GM21381 (cell line): ENCODE data around the gene GNL3.

ENCODE experiments used
- ATAC-seq: cut with Tn5 transposase; IDR thresholded peaks from one replicate; pipeline ENCODE4 v1.9.1; 2021; ENCODE audit warnings: mild to moderate bottlenecking, moderate library complexity; ENCODE audit not compliant: unreplicated experiment

The GNL3 gene

DNA sequence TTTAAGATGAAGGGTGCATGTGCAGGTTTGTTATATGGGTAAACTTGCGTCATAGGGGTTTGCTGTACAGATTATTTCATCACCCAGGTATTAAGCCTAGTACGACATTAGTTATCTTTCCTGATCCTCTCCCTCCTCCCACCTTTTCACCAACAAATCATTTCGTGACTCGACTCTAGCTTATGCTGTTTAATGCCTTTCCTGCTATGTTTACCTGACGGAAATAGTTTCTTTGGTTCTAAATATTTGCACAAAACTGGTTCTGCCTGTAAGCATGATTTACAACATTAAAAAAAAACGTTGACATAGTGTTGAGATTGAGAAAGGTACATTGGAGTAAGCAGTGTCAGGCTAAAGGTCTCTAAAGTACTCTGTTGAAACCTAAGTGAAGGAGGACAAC, 2.4 kb downstream of the GNL3 start:
- no peak for ATAC-seq

DNA sequence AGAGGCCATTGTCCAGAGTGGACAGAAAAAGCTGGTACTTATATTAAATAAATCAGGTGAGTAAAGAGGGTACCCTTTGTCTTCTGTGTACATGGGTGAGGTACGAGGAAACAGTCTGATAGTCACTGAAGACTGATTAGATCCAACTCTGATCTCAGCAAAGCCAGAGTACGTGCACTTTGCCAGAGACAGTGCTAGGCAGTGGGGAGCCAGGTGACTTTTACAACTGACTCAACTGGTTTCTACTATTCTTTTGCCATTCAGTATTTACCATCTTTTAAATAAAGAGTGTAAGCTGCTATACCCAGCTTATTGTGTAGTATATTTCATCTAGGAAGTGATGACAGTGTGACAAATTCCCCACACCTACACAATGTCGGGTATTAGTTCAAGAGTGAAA, 3.3 kb downstream of the GNL3 start:
- no peak for ATAC-seq

DNA sequence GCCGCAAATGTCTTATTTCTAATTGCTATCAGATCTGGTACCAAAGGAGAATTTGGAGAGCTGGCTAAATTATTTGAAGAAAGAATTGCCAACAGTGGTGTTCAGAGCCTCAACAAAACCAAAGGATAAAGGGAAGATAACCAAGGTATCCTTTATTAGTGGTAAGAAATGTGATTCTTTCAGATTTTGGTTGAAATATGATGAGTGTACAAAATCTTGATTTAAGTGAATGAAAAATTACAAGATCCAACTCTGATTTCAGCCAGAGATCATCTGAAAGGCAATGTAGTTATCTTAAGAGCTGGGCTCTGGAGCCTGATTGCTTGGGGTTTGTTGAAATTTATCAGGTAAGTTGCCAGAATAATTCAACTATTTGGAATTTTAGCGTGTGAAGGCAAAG, 4.7 kb downstream of the GNL3 start:
- no peak for ATAC-seq

DNA sequence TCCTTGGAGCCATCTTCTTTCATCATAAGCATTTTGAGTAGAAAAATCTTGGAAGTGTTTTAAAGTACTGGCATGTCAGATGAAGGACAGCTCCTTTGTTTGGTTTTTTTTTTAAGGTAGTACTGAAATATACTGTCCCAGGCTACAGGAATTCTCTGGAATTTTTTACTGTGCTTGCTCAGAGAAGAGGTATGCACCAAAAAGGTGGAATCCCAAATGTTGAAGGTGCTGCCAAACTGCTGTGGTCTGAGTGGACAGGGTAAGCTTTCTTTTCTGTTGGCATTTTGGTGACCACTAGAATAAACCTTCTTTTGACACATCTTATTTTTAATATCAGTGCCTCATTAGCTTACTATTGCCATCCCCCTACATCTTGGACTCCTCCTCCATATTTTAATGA, 7.2 kb downstream of the GNL3 start:
- ATAC-seq = no peak

DNA sequence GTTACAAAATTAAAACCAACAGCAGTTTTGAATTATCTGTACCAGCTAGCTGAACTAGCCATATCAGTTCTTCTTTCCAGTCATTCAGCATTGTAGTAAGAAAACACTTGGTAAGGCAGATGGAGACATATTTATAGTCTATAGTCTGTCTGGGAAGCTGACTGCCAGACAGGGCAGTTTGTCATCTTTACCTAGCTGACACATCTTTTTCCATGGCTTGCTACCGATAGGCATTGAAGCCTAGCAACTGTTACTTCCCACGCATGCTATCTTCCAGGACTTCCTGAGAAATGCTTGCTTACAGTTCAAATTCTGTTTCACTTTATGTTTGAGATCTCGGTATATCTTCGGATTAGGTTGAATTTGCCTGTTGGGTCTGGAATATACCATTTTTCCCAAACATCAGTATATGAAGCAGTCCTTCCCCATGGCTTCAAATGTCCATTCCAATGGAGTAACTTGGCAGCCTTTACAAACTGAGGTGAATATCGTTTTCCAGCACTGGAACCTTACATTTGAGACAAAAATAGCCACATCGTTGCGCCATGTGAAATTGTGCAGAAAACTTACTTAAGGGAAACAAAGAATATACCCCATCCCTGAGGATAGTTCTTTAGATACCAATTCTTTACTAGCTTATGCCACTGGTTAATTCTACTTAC, 8.8 kb downstream of the GNL3 start:
- no peak for ATAC-seq

DNA sequence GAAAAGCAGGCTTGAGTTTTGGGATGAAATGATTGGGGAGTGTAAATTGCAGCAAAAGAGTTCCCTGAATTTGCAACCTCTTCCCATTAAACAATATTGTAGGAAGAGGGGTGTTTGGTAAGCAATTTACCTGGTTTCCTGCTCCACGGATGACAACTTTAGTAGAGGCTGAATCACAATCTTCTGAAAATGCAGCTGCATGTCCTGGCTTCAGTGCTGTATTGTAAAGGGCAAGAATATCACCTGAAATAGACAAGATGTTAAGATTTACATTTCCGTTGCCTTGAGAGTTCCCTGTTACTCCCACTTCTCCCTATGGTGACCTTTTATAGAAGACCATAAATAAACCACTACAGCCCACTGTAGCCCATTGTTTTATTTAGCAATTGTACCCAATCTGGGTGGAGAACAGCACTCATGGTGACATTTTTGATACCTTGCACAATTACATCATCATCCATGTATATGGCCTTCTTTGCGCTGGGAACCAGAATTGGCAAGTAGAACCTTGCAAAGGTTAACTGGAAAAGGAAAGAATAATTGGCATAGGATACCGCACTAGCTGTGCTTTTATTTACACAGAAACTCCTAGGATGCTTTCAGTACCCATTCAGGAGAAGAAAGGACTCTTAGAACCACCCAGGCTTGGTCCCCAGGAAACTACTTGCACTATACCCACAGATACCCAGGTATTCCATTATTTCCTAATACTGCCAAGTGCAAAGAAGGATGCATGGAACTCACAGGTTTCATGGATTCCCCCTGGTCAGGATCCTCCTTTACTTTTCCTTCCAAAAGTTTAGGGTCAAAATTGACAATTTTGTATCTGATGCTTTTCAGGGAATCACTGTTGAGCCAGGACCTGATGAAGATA, 10.2 kb downstream of the GNL3 start:
- no peak for ATAC-seq

DNA sequence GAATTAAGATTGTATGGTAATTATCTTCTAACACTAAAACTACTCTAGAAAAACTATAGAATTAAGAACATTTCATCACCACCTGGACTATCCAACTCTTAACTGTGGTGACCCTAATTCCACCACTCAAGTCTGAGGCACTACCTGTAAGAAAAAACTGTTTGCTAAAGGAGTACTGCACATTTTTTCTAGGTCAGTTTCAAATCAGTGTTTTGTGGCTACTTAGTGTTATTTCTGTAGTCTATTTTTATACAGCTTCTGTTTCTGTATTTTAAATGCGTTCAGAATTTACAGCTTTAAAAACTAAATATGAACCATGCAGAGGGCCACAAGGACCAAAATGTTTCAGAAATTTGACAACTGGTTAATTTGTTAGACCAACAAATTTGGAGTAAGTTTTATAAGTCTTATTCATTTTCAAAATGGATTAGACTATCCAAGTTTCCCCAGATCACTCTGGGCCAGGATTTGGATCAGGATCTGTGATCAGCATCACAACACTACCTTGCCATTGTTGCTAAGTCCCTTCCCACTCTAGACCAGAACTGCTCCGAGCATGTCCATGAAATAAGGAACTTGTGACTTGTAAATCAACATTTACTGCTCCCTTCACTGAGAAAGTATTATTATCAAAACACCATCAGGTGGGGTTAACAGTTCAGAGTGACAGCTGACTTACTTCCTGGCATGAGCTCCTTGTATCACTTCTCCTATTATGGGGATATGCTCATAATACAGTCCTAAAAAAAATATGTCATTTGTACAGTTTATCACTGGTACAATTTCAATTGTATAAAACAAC, 11.2 kb downstream of the GNL3 start:
- ATAC-seq = no peak

DNA sequence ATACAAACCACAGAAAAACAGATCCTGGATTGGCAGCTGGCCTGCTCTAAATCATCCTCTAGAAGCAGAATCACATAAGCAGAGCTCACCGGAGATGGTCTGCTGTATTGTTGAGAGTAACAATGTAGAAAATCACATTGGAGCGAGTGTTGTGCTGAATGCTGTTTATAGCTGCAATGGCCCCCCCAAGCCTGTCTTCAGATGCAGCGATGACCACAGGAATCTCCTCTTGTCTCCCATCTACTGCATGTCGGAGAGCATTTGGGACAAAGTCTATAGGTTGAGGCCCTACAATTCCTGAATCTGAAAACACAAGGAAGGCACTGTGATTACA, 11.8 kb downstream of the GNL3 start:
- ATAC-seq = no peak

DNA sequence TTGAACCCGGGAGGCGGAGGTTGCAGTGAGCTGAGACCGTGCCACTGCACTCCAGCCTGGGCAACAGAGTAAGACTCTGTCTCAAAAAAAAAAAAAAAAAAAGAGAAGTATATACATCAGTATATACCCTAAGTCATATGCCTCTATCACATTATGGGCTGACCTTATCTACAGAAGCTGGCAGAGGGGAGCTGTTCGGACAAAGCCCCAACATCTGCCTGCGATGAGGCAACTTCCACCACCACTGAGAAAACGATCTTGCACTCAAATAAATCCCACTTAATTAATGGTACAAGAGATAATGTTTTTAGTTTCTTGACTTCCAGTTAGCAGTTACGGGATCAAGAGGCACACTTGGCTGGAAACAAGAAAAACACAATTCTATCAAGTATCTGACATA, 17.5 kb downstream of the GNL3 start:
- no peak for ATAC-seq

DNA sequence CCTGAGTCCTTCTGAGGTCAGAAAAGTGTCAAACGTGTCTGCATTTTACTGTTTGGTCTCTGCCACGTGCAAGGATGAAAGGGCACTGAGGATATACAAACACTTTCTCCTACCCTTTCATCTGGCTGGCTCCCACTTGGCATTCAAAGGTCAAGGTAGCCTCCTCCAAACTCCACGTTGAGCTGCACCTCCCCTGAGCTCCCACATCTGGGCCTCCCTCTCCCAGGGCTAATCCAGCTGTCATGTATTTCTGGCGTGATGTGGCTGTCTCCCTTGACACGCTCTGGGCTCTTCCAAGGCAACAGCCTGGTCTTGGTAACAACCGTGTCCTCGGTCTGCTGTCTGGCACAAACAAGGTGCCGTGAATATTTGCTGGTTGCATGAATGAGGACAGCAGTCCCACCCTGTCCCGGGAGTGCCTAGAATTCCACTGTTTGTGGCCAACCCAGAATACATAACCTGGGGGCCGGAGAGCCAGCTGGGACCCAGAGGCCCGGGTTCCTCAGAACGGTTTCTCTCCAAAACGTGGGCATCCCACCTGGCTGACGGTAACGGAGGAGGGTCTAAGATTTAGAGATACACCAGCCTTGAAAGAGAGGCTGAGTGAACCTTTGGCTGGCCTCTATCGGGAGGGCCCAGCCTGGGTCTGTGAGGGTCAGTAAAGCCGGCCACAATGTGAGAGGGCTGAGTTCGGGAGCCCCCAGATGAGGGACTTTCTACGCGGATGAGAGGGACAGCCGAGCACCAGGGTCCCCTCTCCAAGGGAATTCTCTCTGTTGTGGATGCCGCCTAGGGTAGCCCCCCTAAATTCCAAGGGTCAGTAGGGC, 19.0 kb downstream of the GNL3 start:
- no peak for ATAC-seq

DNA sequence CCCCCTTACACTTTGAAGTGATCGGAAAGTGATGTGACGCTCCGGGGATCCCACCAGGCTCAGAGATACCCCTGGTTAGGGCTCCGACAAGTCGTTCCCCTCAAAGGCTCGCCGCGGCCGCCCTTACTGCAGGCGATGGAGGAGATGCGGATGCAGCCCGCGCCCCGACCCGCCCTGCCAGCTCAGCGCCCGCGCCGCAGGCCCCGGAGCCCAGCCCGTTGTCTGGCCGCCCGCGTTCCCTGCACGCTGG, 19.5 kb downstream of the GNL3 start:
- no peak for ATAC-seq

DNA sequence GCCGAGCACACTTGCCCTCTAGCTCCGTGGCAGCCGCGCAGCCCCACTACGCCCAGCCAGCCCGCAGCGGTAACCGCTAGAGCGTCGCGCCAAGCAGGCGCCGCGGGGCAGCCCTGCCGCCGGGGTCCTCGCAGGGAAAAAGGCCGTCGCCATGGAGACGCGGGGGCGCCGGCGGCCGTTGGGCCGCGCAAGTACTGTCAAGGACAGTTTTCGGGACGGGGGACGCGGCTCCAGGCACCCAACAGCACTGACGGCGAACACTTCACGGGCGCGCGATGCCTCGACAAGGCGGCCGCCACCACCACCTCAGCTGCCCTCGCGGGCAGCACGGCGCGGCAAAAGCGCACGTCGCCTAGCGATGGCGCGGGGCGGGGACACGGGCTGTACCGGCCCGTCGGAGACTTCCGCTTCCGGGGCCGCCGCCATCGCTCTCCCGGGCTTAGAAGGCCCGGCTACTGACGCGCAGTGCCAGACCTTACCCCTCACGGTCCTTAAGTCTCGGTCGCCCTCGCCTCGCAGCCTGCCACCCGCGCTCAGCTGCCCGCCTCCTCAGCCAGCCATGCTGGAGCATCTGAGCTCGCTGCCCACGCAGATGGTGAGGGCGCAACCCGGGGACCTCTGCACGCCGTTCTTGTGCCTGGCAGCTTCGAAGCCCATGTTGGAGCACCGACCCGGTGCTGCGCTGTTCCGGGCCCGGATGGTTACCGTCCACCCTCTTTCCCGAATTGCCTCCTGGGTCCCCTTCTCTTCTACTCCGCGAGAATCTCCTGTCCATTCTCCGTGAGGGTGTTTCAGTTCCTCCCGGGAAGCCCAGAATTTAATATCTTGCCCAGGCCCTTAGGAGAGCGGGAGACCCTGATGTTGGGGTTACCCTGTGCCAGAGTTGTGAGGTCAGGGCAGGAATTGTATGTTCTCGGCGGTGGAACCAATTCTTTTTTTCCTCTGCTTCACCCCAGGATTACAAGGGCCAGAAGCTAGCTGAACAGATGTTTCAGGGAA, 20.2 kb downstream of the GNL3 start, which contains the start of the genes GLT8D1 and SPCS1:
TSS of gene GLT8D1 (minus strand) at position 104 of the 999 bp plus-strand sequence. CDS start 5,331 bp downstream, outside the sequence.
TSS of gene SPCS1 (plus strand) at position 419 of the 999 bp plus-strand sequence. CDS start at position 560, 141 bp downstream.
- ATAC-seq = peak; percentile 77

DNA sequence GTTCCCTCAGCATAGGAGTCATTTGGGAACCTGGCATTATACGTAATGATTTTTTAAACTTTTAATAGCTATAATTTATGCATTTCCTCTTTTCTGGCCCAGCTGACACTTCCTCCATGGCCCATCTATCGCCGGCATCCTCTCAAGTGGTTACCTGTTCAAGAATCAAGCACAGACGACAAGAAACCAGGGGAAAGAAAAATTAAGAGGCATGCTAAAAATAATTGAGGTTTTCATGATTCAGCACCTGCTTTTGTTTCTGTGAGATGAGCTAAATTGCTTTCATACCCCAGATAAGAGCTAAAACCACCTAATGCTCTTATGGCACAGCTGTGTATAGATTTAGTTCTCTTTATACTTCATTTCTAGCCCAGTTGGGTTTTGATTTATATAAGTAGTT, 21.8 kb downstream of the GNL3 start:
- no peak for ATAC-seq

DNA sequence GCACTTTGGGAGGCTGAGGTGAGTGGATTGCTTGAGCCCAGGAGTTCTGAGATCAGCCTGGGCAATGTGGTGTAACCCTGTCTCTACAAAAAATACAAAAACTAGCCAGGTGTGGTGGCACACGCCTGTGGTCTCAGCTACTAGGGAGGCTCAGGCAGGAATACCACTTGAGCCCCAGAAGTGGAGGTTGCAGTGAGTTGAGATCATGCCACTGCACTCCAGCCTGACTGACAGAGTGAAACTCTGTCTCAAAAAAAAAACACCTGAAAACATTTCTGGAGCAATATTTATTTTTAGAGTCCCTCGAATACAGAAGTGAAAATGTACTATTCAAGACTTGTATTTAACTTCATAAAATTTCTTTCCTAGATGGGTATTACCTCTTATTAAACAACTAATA, 24.7 kb downstream of the GNL3 start:
- no peak for ATAC-seq

DNA sequence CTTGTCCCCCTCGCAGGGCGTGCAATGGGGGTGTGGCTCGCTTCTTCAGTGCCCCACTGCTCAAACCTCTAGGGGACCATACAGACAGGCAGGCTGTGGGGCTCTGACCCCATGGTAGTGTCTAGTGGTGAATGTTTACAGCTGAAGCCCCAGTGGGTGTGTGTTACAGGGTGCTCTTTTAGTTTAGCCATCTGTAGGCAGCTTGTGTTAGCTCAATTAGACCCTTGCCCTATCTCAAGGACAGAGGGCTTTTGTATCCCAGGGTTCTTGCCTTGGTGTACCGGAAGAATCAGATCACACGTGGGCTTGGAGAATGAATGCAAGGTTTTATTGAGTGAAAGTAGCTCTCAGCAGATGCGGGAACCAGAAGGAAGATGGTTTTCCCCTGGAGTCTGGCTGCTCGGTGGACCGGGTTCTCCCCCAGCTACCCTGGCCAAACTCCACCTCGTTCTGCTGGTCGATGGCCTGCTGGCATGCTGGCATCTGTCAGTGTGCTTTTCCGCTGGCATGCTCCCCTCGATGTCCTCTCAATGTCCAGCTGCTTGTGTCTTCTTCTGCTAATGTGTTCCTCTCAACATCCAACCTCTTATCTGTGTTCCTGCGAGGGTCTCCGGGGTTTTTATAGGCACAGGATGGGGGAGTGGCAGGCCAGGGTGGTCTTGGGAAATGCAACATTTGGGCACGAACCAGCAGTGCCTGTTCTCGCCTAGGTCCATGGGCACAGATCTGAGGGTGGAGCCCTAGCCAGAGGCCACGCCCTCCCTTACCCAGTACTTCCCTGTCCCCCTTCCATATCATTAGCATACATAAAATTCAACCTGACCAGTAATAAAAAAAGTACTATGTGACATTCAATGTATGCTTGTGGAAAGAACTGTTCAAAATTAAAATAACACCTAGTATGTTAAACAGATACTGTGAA, 26.7 kb downstream of the GNL3 start:
- ATAC-seq = no peak

DNA sequence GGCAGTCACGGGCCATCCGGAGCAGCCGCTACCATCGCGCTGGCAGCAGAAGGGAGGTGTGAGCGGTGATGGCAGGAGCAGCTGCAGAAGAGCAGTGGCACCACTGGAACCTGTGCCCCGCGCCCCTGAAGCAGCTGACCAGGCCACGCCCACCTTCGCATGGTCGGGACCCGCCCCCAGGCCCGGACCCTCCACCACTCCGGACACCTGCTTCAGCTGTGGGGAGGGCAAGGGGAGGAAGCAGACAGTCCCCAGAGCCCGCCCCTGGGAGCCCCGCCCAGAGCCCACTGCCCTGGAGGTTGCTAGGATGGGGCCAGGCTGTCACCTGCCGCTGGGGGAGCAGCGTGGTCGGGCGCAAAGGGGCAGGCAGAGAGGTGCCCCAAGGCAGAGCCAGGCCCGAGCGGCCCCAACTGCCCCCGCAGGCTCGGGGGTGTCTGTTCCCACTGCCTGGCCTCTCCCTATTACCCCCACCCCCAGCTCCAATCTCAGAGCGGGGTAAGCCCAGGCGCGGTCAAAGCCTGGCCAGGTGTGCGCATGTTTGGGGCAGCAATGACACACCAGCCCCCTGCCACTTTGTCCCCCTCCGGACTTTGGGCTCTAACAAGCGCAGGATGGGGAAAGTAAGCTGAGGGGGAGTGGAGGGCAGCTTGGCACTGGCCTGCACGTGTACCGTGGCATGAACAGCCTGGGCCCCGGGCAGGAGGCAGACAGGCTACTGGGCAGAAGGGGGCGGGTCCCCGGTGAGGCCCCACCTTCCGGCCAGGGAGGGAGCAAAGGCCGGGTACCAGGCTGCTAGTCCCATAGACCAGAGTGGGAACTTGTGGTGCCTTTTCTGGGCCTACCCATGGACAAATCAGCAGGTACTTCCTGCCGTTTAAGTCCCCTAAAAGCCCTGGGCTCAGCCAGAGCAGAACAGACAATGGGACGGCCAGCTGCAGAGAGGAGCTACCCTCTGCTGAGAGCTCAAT, 28.8 kb downstream of the GNL3 start:
- no peak for ATAC-seq

DNA sequence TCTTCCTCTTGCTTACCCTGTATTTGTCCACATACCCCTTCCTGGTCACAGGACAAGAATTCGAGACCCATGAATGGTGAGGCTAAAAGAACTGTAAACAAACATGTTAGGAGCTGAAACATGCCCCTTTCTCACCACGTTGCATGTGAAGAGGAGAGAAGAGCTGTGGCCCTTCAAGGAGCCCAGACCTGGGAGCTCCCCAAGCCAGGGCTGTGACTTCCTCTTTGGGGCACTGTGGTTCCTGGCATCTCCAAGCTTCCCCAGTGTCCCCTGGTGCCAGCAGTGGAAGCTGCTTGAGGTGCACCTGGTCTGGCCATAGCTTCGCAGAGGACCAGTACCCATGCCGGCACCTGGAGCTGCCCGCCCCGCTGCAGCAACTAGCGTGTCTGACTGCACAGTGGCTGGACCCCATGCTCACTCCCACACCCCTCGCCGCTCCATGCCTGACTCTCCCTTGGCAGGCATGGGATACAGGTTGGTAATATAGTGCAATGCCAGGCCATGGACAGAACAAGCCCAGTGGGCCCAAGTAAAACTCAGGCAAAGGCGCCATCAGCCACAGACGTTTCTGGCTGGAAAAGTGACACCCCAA, 30.0 kb downstream of the GNL3 start:
- ATAC-seq = no peak
